ENCODE results near the gene SMAD5.

- no peak for TF ChIP-seq POLR2AphosphoS5 (IDR thresholded peaks at IDR 0.05; ENCODE audit: low read depth, low read length)
- no peak for TF ChIP-seq TAF1 (IDR thresholded peaks at IDR 0.05; ENCODE audit: borderline replicate concordance, insufficient read depth, low read length)
These were observed 9.3 kb upstream of the SMAD5 start for GRCh38 chr5:136123236-136123768.

Measured in PFSK-1 (cell line).